Mesendoderm (in vitro differentiated cells): Measurements from ENCODE around the gene UBE2G1.

Source experiments
- DNase-seq: peaks from one replicate; pipeline ENCODE4 v3.0.0; 2013
- H2AK5ac ChIP-seq: 2 replicates; pipeline ENCODE4 v1.6.1; 2013; ENCODE audit warnings: low read length, inconsistent platforms
- H2BK120ac ChIP-seq: 2 replicates; pipeline ENCODE4 v1.6.1; 2013; ENCODE audit warnings: low read depth, mild to moderate bottlenecking, low read length, moderate library complexity, mixed read lengths
- H2BK15ac ChIP-seq: replicated peaks from 2 replicates; pipeline ENCODE4 v1.6.1; 2013; ENCODE audit warnings: low read depth, mild to moderate bottlenecking, moderate library complexity
- H2BK5ac ChIP-seq: 2 replicates; pipeline ENCODE4 v1.6.1; 2013; ENCODE audit warnings: low read length, inconsistent platforms
- H3K18ac ChIP-seq: 2 replicates; pipeline ENCODE4 v1.6.1; 2013; ENCODE audit warnings: mild to moderate bottlenecking, low read length, mixed read lengths
- H3K23ac ChIP-seq: one replicate; pipeline ENCODE4 v1.6.1; 2013; ENCODE audit warnings: low read length
- H3K27ac ChIP-seq: 2 replicates; pipeline ENCODE4 v1.5.1; 2013; ENCODE audit warnings: low read depth, mild to moderate bottlenecking, inconsistent platforms, low read length, moderate library complexity
- H3K27me3 ChIP-seq: 2 replicates; pipeline ENCODE4 v1.6.1; 2013; ENCODE audit warnings: low read length, control low read depth, mild to moderate bottlenecking, inconsistent platforms; ENCODE audit not compliant: insufficient read depth, poor library complexity
- H3K36me3 ChIP-seq: 2 replicates; pipeline ENCODE4 v1.6.1; 2013; ENCODE audit warnings: low read length, inconsistent platforms; ENCODE audit not compliant: control insufficient read depth, insufficient read depth
- H3K4ac ChIP-seq: one replicate; pipeline ENCODE4 v1.6.1; 2013; ENCODE audit warnings: low read depth, mild to moderate bottlenecking, low read length, moderate library complexity
- H3K4me1 ChIP-seq: 2 replicates; pipeline ENCODE4 v1.6.1; 2013; ENCODE audit warnings: low read depth, low read length, inconsistent platforms; ENCODE audit not compliant: control insufficient read depth
- H3K4me2 ChIP-seq: 2 replicates; pipeline ENCODE4 v1.6.1; 2013; ENCODE audit warnings: low read length
- H3K4me3 ChIP-seq: 2 replicates; pipeline ENCODE4 v1.5.1; 2013; ENCODE audit warnings: mild to moderate bottlenecking, low read length
- H3K56ac ChIP-seq: one replicate; pipeline ENCODE4 v1.6.1; 2013; ENCODE audit warnings: low read length
- H3K79me1 ChIP-seq: 2 replicates; pipeline ENCODE4 v1.6.1; 2013; ENCODE audit warnings: low read length, inconsistent platforms
- H3K79me2 ChIP-seq: 2 replicates; pipeline ENCODE4 v1.6.1; 2013; ENCODE audit warnings: mild to moderate bottlenecking, low read length; ENCODE audit not compliant: control insufficient read depth, insufficient read depth
- H3K9ac ChIP-seq: 2 replicates; pipeline ENCODE4 v1.6.1; 2013; ENCODE audit warnings: low read length, inconsistent platforms
- H4K5ac ChIP-seq: one replicate; pipeline ENCODE4 v1.6.1; 2013; ENCODE audit warnings: low read length
- H4K8ac ChIP-seq: one replicate; pipeline ENCODE4 v1.6.1; 2013; ENCODE audit warnings: low read depth, mild to moderate bottlenecking, control low read depth, low read length, moderate library complexity
- WGBS: extraction: QIAGEN DNeasy Blood & Tissue Kit; methylation state at CpG from one replicate; pipeline ENCODE4 v1.1.7; 2013; ENCODE audit warnings: low lambda C conversion rate, missing lambda C conversion rate; ENCODE audit not compliant: insufficient coverage; ENCODE audit errors: extremely low coverage; 5-methylcytosine and 5-hydroxymethylcytosine counted together

UBE2G1 gene

GRCh38 chr17:4295686-4296085 is 70.8 kb downstream of the UBE2G1 start:
- no peak overlapping the region for H2AK5ac ChIP-seq
- no peak overlapping the region for H3K4ac ChIP-seq
- no peaks in the 10 kb centered on the region for H3K36me3 ChIP-seq
- peaks cover 4% of the 10 kb centered on the region for H3K79me1 ChIP-seq
- peaks cover 6% of the 10 kb centered on the region for H3K79me2 ChIP-seq
- H4K5ac ChIP-seq, result no peak overlapping the region
- no peak overlapping the region for H3K18ac ChIP-seq
- no peak overlapping the region for H2BK5ac ChIP-seq
- no peak overlapping the region for H2BK15ac ChIP-seq
- no peak overlapping the region for H3K56ac ChIP-seq
- no peak overlapping the region for H3K23ac ChIP-seq
- no peak overlapping the region for H4K8ac ChIP-seq
- no peak for DNase-seq
- WGBS, result 100% methylated on average over 1 of the region's 4 CpGs
- no peaks in the 10 kb centered on the region for H3K27me3 ChIP-seq
- no peak overlapping the region for H2BK120ac ChIP-seq
- no peak overlapping the region for H3K4me2 ChIP-seq
- H3K27ac ChIP-seq, result no peak overlapping the region
- no peak overlapping the region for H3K9ac ChIP-seq
- no peak overlapping the region for H3K4me3 ChIP-seq
- H3K4me1 ChIP-seq, result no peaks in the 10 kb centered on the region

- no peak overlapping the region for H2BK120ac ChIP-seq
- no peak overlapping the region for H3K4me3 ChIP-seq
- no peak for DNase-seq
- H3K56ac ChIP-seq, result no peak overlapping the region
- H3K79me1 ChIP-seq, result peaks cover 4% of the 10 kb centered on the region
- peaks cover 3% of the 10 kb centered on the region for H3K79me2 ChIP-seq
- no peaks in the 10 kb centered on the region for H3K27me3 ChIP-seq
- H3K27ac ChIP-seq, result no peak overlapping the region
- no peak overlapping the region for H3K4me2 ChIP-seq
- H3K23ac ChIP-seq, result no peak overlapping the region
- H3K18ac ChIP-seq, result no peak overlapping the region
- no peak overlapping the region for H4K5ac ChIP-seq
- no CpG with 5 or more reads among the region's 1 CpG for WGBS
- H4K8ac ChIP-seq, result no peak overlapping the region
- H2BK5ac ChIP-seq, result no peak overlapping the region
- no peak overlapping the region for H2BK15ac ChIP-seq
- no peak overlapping the region for H3K9ac ChIP-seq
- no peak overlapping the region for H3K4ac ChIP-seq
- no peaks in the 10 kb centered on the region for H3K36me3 ChIP-seq
- H3K4me1 ChIP-seq, result no peaks in the 10 kb centered on the region
- H2AK5ac ChIP-seq, result no peak overlapping the region
Measured at GRCh38 chr17:4293572-4293971, 72.9 kb downstream of the UBE2G1 start.

- Histone ChIP-seq H3K4me2 (no peak overlapping the region), H3K56ac (no peak overlapping the region), H3K79me1 (no peaks in the 10 kb centered on the region), H4K5ac (no peak overlapping the region), H3K79me2 (no peaks in the 10 kb centered on the region), H3K4me3 (no peak overlapping the region), H2BK15ac (no peak overlapping the region), H3K4ac (no peak overlapping the region), H2BK120ac (no peak overlapping the region), H3K27ac (no peak overlapping the region), H4K8ac (no peak overlapping the region), H3K23ac (no peak overlapping the region), H3K4me1 (no peaks in the 10 kb centered on the region), H2BK5ac (no peak overlapping the region), H3K18ac (no peak overlapping the region), H3K9ac (no peak overlapping the region), H3K27me3 (no peaks in the 10 kb centered on the region), H3K36me3 (no peaks in the 10 kb centered on the region), H2AK5ac (no peak overlapping the region)
- DNase-seq, result no peak
- no CpG with 5 or more reads among the region's 3 CpGs for WGBS
Measured at GRCh38 chr17:4287710-4288109, 78.8 kb downstream of the UBE2G1 start.

GRCh38 chr17:4276514-4276913 is 90.0 kb downstream of the UBE2G1 start:
- no peak overlapping the region for H2BK120ac ChIP-seq
- H2AK5ac ChIP-seq, result no peak overlapping the region
- no peak overlapping the region for H3K23ac ChIP-seq
- no peak overlapping the region for H3K4me3 ChIP-seq
- no peak overlapping the region for H3K9ac ChIP-seq
- H3K79me1 ChIP-seq, result peaks cover 14% of the 10 kb centered on the region
- H3K18ac ChIP-seq, result no peak overlapping the region
- no peaks in the 10 kb centered on the region for H3K36me3 ChIP-seq
- H2BK5ac ChIP-seq, result no peak overlapping the region
- H4K5ac ChIP-seq, result no peak overlapping the region
- no peaks in the 10 kb centered on the region for H3K27me3 ChIP-seq
- no CpG with 5 or more reads among the region's 5 CpGs for WGBS
- no peak overlapping the region for H4K8ac ChIP-seq
- no peaks in the 10 kb centered on the region for H3K4me1 ChIP-seq
- no peak for DNase-seq
- no peak overlapping the region for H3K27ac ChIP-seq
- H3K4ac ChIP-seq, result no peak overlapping the region
- H2BK15ac ChIP-seq, result no peak overlapping the region
- peaks cover 6% of the 10 kb centered on the region for H3K79me2 ChIP-seq
- no peak overlapping the region for H3K56ac ChIP-seq
- H3K4me2 ChIP-seq, result no peak overlapping the region

GRCh38 chr17:4272972-4273368 is 93.5 kb downstream of the UBE2G1 start:
- H3K56ac ChIP-seq, result no peak overlapping the region

GRCh38 chr17:4272213-4272971 is 94.1 kb downstream of the UBE2G1 start:
- no peaks in the 10 kb centered on the region for H3K36me3 ChIP-seq

More at GRCh38 chr17:4272972-4273368, 93.5 kb downstream of the UBE2G1 start:
- Histone ChIP-seq H2BK120ac (no peak overlapping the region), H3K9ac (no peak overlapping the region), H3K18ac (no peak overlapping the region), H3K79me2 (peaks cover 6% of the 10 kb centered on the region), H3K4me1 (no peaks in the 10 kb centered on the region), H3K36me3 (no peaks in the 10 kb centered on the region), H3K27ac (no peak overlapping the region), H3K4ac (no peak overlapping the region), H3K4me3 (no peak overlapping the region), H3K4me2 (no peak overlapping the region), H2BK5ac (no peak overlapping the region), H4K5ac (no peak overlapping the region), H3K79me1 (peaks cover 14% of the 10 kb centered on the region), H3K23ac (no peak overlapping the region), H3K27me3 (no peaks in the 10 kb centered on the region), H2AK5ac (no peak overlapping the region), H2BK15ac (no peak overlapping the region), H4K8ac (no peak overlapping the region)
- no peak for DNase-seq
- no CpG with 5 or more reads among the region's 4 CpGs for WGBS

More at GRCh38 chr17:4272213-4272971, 94.1 kb downstream of the UBE2G1 start:
- no peak overlapping the region for H3K9ac ChIP-seq
- peaks cover 14% of the 10 kb centered on the region for H3K79me1 ChIP-seq
- H3K27me3 ChIP-seq, result no peaks in the 10 kb centered on the region
- no peak overlapping the region for H3K27ac ChIP-seq
- H2BK15ac ChIP-seq, result no peak overlapping the region
- H3K4ac ChIP-seq, result no peak overlapping the region
- H3K4me2 ChIP-seq, result no peak overlapping the region
- peaks cover 6% of the 10 kb centered on the region for H3K79me2 ChIP-seq
- no peak overlapping the region for H2AK5ac ChIP-seq
- H4K5ac ChIP-seq, result no peak overlapping the region
- no CpG with 5 or more reads among the region's 6 CpGs for whole genome bisulfite sequencing
- no peak overlapping the region for H3K56ac ChIP-seq
- H4K8ac ChIP-seq, result no peak overlapping the region
- no peak overlapping the region for H2BK5ac ChIP-seq
- no peak overlapping the region for H3K18ac ChIP-seq
- no peaks in the 10 kb centered on the region for H3K4me1 ChIP-seq
- H2BK120ac ChIP-seq, result no peak overlapping the region
- no peak overlapping the region for H3K4me3 ChIP-seq
- no peak for DNase-seq
- no peak overlapping the region for H3K23ac ChIP-seq
